HepG2 (cell line): Measurements from ENCODE around the gene RBM6. TPM values are rescaled to one million over a fixed set of nuclear protein-coding genes. Genes with fewer than 3 reads are reported as not detected.
A peak's percentile ranks its signal among the peaks of the same experiment; 100 is the strongest.

Experiments
- ATAC-seq: fragments of 200-7000 bp; cut with Tn5 transposase; 3 replicates; pipeline ENCODE4 v1.9.1; 2020; ENCODE audit warnings: mild to moderate bottlenecking, moderate library complexity
- BruUV-seq: library from RNA; stranded (reverse); fragments of 400-500 nt; replicated peaks from 2 replicates; lab custom pipeline; 2021; lab: Mats Ljungman, UMichigan
- CTCF ChIA-PET: fragments of 300-600 bp; formaldehyde crosslinking; extraction: SDS; loops from one replicate; lab custom pipeline; 2021; ENCODE audit warnings: low total read pairs, inconsistent platforms, low intra/inter-chr PET ratio; lab: Yijun Ruan, JAX
- POLR2A ChIA-PET: fragments of 350-600 bp; sonication (Branson Sonifier 250); formaldehyde crosslinking; loops from one replicate; lab custom pipeline; 2020; ENCODE audit warnings: antibody characterized with exemption, inconsistent platforms; lab: Yijun Ruan, JAX
- DNase-seq: peaks from one replicate; pipeline ENCODE4 v3.0.0-alpha.2; 2015; ENCODE audit warnings: low spot score
- FAIRE-seq: peaks from 3 replicates; lab custom pipeline; 2011; peaks lifted over from hg19 to GRCh38; lab: Jason Lieb, UNC
- H2AFZ ChIP-seq: one replicate; pipeline ENCODE4 v1.6.1; 2011; ENCODE audit warnings: low read length, inconsistent platforms
- H3K27ac ChIP-seq: fragments of 300-600 bp; 3 replicates; pipeline ENCODE4 v1.8.0; 2011; ENCODE audit warnings: mixed run types, mild to moderate bottlenecking, mixed read lengths, low read length, inconsistent platforms; ENCODE audit not compliant: insufficient read depth; ENCODE audit errors: extremely low read length
- H3K27me3 ChIP-seq, 2 experiments: fragments of 200-600 bp in 1 of 2; 2 replicates in 1 of 2; 3 replicates in 1 of 2; pipeline versions ENCODE4 v1.6.0 to v1.8.0; 2011; ENCODE audit warnings: low read length in 2 of 2, mild to moderate bottlenecking in 2 of 2, moderate library complexity in 2 of 2, inconsistent platforms in 1 of 2; ENCODE audit not compliant: insufficient read depth in 2 of 2, control insufficient read depth in 1 of 2
- H3K36me3 ChIP-seq, 2 experiments: fragments of 200-600 bp in 1 of 2; replicated peaks in 1 of 2; 2 replicates in 1 of 2; 3 replicates in 1 of 2; pipeline versions ENCODE4 v1.5.1 to v1.8.0; 2011; ENCODE audit warnings: low read length in 2 of 2, inconsistent platforms in 1 of 2; ENCODE audit not compliant: insufficient read depth in 2 of 2, control insufficient read depth in 1 of 2
- H3K4me1 ChIP-seq: 2 replicates; pipeline ENCODE4 v1.5.1; 2012; ENCODE audit warnings: low read length, inconsistent platforms; ENCODE audit not compliant: insufficient read depth
- H3K4me2 ChIP-seq: 2 replicates; pipeline ENCODE4 v1.6.0; 2011; ENCODE audit warnings: low read depth, low read length, inconsistent platforms
- H3K4me3 ChIP-seq, 3 experiments: fragments of 200-600 bp in 1 of 3; sonication (generic), shearing (Covaris generic) in 1 of 3; replicated peaks in 1 of 3; 2 replicates each; pipeline ENCODE4 v1.5.1; 2011 to 2016; ENCODE audit warnings: low read length in 3 of 3, inconsistent platforms in 2 of 3, low read depth in 2 of 3, mild to moderate bottlenecking in 2 of 3, control low read depth in 1 of 3, mixed read lengths in 1 of 3; ENCODE audit not compliant: insufficient read depth in 1 of 3
- H3K79me2 ChIP-seq: one replicate; pipeline ENCODE4 v1.6.1; 2011; ENCODE audit warnings: low read length, inconsistent platforms; ENCODE audit not compliant: insufficient read depth
- H3K9ac ChIP-seq: 2 replicates; pipeline ENCODE4 v1.6.0; 2011; ENCODE audit warnings: mild to moderate bottlenecking, low read depth, low read length, inconsistent platforms; ENCODE audit not compliant: insufficient read depth
- H3K9me3 ChIP-seq: 2 replicates; pipeline ENCODE4 v1.5.1; 2012; ENCODE audit warnings: mild to moderate bottlenecking, low read length
- H4K20me1 ChIP-seq: 2 replicates; pipeline ENCODE4 v1.6.0; 2011; ENCODE audit warnings: inconsistent platforms, mild to moderate bottlenecking, low read length, moderate library complexity; ENCODE audit not compliant: insufficient read depth
- E2F5 ChIP-seq: sonication (generic); formaldehyde crosslinking; conservative IDR thresholded peaks from 2 replicates; pipeline ENCODE4 v1.4.0; 2020; ENCODE audit warnings: missing genetic modification reagents
- JUND ChIP-seq: sonication (generic); formaldehyde crosslinking; IDR thresholded peaks from 2 replicates; pipeline ENCODE4 v1.8.0; 2022; ENCODE audit warnings: mild to moderate bottlenecking, missing genetic modification reagents
- MIER3 ChIP-seq: IDR thresholded peaks from 2 replicates; pipeline ENCODE4 v1.6.1; 2016; ENCODE audit warnings: missing compliant biosample characterization, borderline replicate concordance
- NFATC3 ChIP-seq: sonication (generic); formaldehyde crosslinking; IDR thresholded peaks from 2 replicates; pipeline ENCODE4 v1.5.1; 2020; ENCODE audit warnings: mild to moderate bottlenecking, missing genetic modification reagents
- RAD21 ChIP-seq: fragments of 450-650 bp; formaldehyde crosslinking; IDR thresholded peaks from 2 replicates; pipeline ENCODE4 v1.5.0; 2020; ENCODE audit warnings: mild to moderate bottlenecking
- RFXAP ChIP-seq: sonication (generic); formaldehyde crosslinking; IDR thresholded peaks from 2 replicates; pipeline ENCODE4 v1.4.0; 2020; ENCODE audit warnings: missing genetic modification reagents, borderline replicate concordance
- ZNF280B ChIP-seq: sonication (generic); formaldehyde crosslinking; IDR thresholded peaks from 2 replicates; pipeline ENCODE4 v1.5.0; 2020; ENCODE audit warnings: missing genetic modification reagents, mild to moderate bottlenecking, borderline replicate concordance
- ZNF331 ChIP-seq: sonication (generic); formaldehyde crosslinking; IDR thresholded peaks from 2 replicates; pipeline ENCODE4 v1.4.0; 2020; ENCODE audit warnings: missing genetic modification reagents
- ZNF567 ChIP-seq: sonication (generic); formaldehyde crosslinking; IDR thresholded peaks from 2 replicates; pipeline ENCODE4 v1.8.1; 2023; ENCODE audit warnings: mild to moderate bottlenecking, missing genetic modification reagents, borderline replicate concordance
- WGBS: methylation state at CpG from one replicate; pipeline ENCODE4 v1.1.6; 2017; ENCODE audit warnings: low lambda C conversion rate; 5-methylcytosine and 5-hydroxymethylcytosine counted together
- in situ Hi-C: cut with HindIII; loops from 2 replicates; pipeline ENCODE4 v1.10.0; 2017; ENCODE audit warnings: low pct_unique_long_range_greater_than_20kb; ENCODE audit not compliant: extremely low pct_ligation_motif_present
- intact Hi-C: fragments of 100-400 bp; cut with micrococcal nuclease; formaldehyde crosslinking; loops from one replicate; pipeline ENCODE4 v1.10.0; 2022; ENCODE audit not compliant: unreplicated experiment
- polyA plus RNA-seq, 8 experiments: library from polyadenylated mRNA; depleted of rRNA in 3 of 8; stranded (reverse) in 7 of 8; unstranded in 1 of 8; fragments of >200 nt; fragmentation: Illumina TruSeq in 4 of 8; extraction: Trizol in 4 of 8; gene quantifications; 2 replicates each; pipeline versions ENCODE4 v1.2.1 to v1.2.3, GENCODE V29; 2011 to 2016; ENCODE audit warnings: low read depth in 4 of 8, missing spikeins in 1 of 8, mixed read lengths in 1 of 8; ENCODE audit not compliant: insufficient read depth in 1 of 8
- total RNA-seq, 5 experiments: library from RNA; depleted of rRNA; stranded (reverse); fragments of >200 nt; fragmentation: Illumina TruSeq; extraction: Trizol; gene quantifications; 2 replicates each; pipeline ENCODE4 v1.2.3, GENCODE V29; 2016; ENCODE audit warnings: low read depth in 1 of 5
- TF ChIP-seq, protein P1 (sequence below): sonication (generic); formaldehyde crosslinking; conservative IDR thresholded peaks from 2 replicates; pipeline ENCODE4 v1.5.0; 2020; ENCODE audit warnings: missing genetic modification reagents
- TF ChIP-seq, protein P2 (sequence below): IDR thresholded peaks from 2 replicates; pipeline ENCODE4 v1.6.1; 2016; ENCODE audit warnings: missing biosample characterization, missing genetic modification reagents, low read depth

RBM6 gene
- total and polyA plus RNA-seq, 2 of the 13 experiments (the other 11 are each of a cell fraction or from before 2014, with no cell fraction given): 72.7 to 86.1 TPM

- peak; percentile 4 for ATAC-seq
- Histone ChIP-seq H3K4me2 (no peak overlapping the region), H3K27me3 (peaks cover 0 to 6% of the 10 kb centered on the region in 2 experiments; a peak in 2 of 5 replicates), H3K9me3 (no peaks in the 10 kb centered on the region), H3K36me3 (peaks cover 2 to 15% of the 10 kb centered on the region in 2 experiments; a peak in 1 of 5 replicates), H3K4me1 (peaks cover 34% of the 10 kb centered on the region), H3K9ac (no peak overlapping the region), H3K27ac (no peak overlapping the region), H4K20me1 (no peaks in the 10 kb centered on the region), H3K4me3 (no peak overlapping the region), H3K79me2 (no peaks in the 10 kb centered on the region), H2AFZ (no peak overlapping the region)
- in situ Hi-C loops (loop anchor here (5.0 kb wide), 1 partner anchor 63 kb away; no protein-coding TSS in a partner anchor), intact Hi-C loops (loop anchor here (5.0 kb wide), 1 partner anchor 48 kb away; no protein-coding TSS in a partner anchor)
- DNase-seq: no peak
- POLR2A ChIA-PET: interaction anchor here (1.4 to 3.2 kb wide), 2 partner anchors 26 to 46 kb away, joined by 3 to 12 read pairs; no protein-coding TSS in a partner anchor
- 23% methylated on average over 11 of the region's 15 CpGs for WGBS
- no TSS peak for BruUV-seq
- CTCF ChIA-PET: interaction anchor here (1.2 kb wide), 1 partner anchor 65 kb away, joined by 4 read pairs; no protein-coding TSS in a partner anchor
- FAIRE-seq: no peak
- TF ChIP-seq, protein P1, sequence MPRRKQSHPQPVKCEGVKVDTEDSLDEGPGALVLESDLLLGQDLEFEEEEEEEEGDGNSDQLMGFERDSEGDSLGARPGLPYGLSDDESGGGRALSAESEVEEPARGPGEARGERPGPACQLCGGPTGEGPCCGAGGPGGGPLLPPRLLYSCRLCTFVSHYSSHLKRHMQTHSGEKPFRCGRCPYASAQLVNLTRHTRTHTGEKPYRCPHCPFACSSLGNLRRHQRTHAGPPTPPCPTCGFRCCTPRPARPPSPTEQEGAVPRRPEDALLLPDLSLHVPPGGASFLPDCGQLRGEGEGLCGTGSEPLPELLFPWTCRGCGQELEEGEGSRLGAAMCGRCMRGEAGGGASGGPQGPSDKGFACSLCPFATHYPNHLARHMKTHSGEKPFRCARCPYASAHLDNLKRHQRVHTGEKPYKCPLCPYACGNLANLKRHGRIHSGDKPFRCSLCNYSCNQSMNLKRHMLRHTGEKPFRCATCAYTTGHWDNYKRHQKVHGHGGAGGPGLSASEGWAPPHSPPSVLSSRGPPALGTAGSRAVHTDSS (CRISPR knock-in tag): no peak
- TF ChIP-seq ZNF567 (no peak), RFXAP (CRISPR knock-in tag) (no peak), MIER3 (CRISPR knock-in tag) (no peak), RAD21 (no peak), ZNF280B (CRISPR knock-in tag) (no peak), ZNF331 (CRISPR knock-in tag) (no peak), JUND (no peak), E2F5 (CRISPR knock-in tag) (no peak), NFATC3 (no peak)
- TF ChIP-seq, protein P2, sequence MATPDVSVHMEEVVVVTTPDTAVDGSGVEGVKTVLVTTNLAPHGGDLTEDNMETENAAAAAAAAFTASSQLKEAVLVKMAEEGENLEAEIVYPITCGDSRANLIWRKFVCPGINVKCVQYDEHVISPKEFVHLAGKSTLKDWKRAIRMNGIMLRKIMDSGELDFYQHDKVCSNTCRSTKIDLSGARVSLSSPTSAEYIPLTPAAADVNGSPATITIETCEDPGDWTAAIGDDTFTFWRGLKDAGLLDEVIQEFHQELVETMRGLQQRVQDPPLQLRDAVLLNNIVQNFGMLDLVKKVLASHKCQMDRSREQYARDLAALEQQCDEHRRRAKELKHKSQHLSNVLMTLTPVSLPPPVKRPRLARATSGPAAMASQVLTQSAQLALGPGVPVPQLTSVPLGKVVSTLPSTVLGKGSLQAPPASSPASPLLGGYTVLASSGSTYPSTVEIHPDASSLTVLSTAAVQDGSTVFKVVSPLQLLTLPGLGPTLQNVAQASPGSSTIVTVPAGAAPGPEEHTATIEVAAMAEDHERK (CRISPR knock-in tag): no peak
Measured at GRCh38 chr3:50124052-50124799, 184.3 kb downstream of the RBM6 start.
